Heart left ventricle (tissue), 16 donors: ENCODE results near the gene COL23A1. TPM values are rescaled to one million over a fixed set of nuclear protein-coding genes. Genes with fewer than 3 reads are reported as not detected.

Experiments used
- ATAC-seq, 4 donors: fragments of 200-7000 bp; cut with Tn5 transposase; one replicate each; pipeline ENCODE4 v1.9.1; 2020 to 2022; ENCODE audit warnings: moderate library complexity in 4 of 4, mild to moderate bottlenecking in 3 of 4, moderate number of reproducible peaks in 1 of 4
- DNase-seq, 5 donors: peaks; one replicate each; pipeline ENCODE4 v3.0.0-alpha.2; 2020
- H3K27ac ChIP-seq, 12 donors: fragments of 200-600 bp; sonication (generic) in 4 of 12; one replicate each; pipeline versions ENCODE4 v1.5.0 to v1.8.0; 2016 to 2022; ENCODE audit warnings: mild to moderate bottlenecking in 2 of 12
- H3K27me3 ChIP-seq, 9 donors: fragments of 200-600 bp; sonication (generic) in 2 of 9; one replicate each; pipeline versions ENCODE4 v1.5.1 to v1.8.0; 2016 to 2022; ENCODE audit warnings: mild to moderate bottlenecking in 3 of 9
- H3K36me3 ChIP-seq, 9 donors: fragments of 200-600 bp; sonication (generic) in 2 of 9; one replicate each; pipeline versions ENCODE4 v1.5.0 to v1.8.0; 2018 to 2022; ENCODE audit warnings: mild to moderate bottlenecking in 2 of 9
- H3K4me1 ChIP-seq, 12 donors: fragments of 200-600 bp; sonication (generic) in 4 of 12; one replicate each; pipeline versions ENCODE4 v1.5.0 to v1.8.0; 2016 to 2022; ENCODE audit warnings: mild to moderate bottlenecking in 3 of 12
- H3K4me3 ChIP-seq, 12 donors: fragments of 200-600 bp; sonication (generic) in 4 of 12; one replicate each; pipeline versions ENCODE4 v1.5.0 to v1.8.0; 2017 to 2022; ENCODE audit warnings: mild to moderate bottlenecking in 9 of 12, moderate library complexity in 4 of 12
- H3K9me3 ChIP-seq, 12 donors: fragments of 200-600 bp; sonication (generic) in 4 of 12; one replicate each; pipeline versions ENCODE4 v1.5.0 to v1.8.0; 2016 to 2022; ENCODE audit warnings: mild to moderate bottlenecking in 1 of 12
- POLR2A ChIP-seq, 2 donors: fragments of 450-650 bp; IDR thresholded peaks; one replicate each; pipeline ENCODE4 v1.6.1; 2017; ENCODE audit warnings: antibody characterized with exemption in 2 of 2, mild to moderate bottlenecking in 2 of 2, moderate library complexity in 2 of 2
- whole genome bisulfite sequencing, 4 donors: extraction: QIAGEN DNeasy Blood & Tissue Kit in 2 of 4; methylation state at CpG; one replicate each; pipeline versions ENCODE4 v1.1.5 to v1.1.7; 2013 to 2018; 5-methylcytosine and 5-hydroxymethylcytosine counted together
- intact Hi-C, 10 donors: fragments of 100-400 bp; cut with DNase I; formaldehyde crosslinking; loops; one replicate each; pipeline versions ENCODE4 v1.11.1 to v1.14.2; 2022
- polyA plus RNA-seq, 2 donors: library from polyadenylated mRNA; stranded (reverse); fragments of 200-250 nt; gene quantifications; one replicate each; pipeline ENCODE4 v1.2.3, GENCODE V29; 2013
- total RNA-seq, 9 donors: library from RNA; depleted of rRNA in 2 of 9; stranded (reverse); fragments of >200 nt in 2 of 9; fragmentation: NEBNext Ultra II Directional in 3 of 9; extraction: Animal tissue kit (Norgen Biotek cat#: 25700) in 3 of 9; gene quantifications; one replicate each; pipeline versions ENCODE4 v1.1.0 to v1.2.4, GENCODE V29; 2016 to 2023
- TF ChIP-seq, protein P1 (sequence below), 12 donors: fragments of 200-600 bp; sonication (generic) in 4 of 12; IDR thresholded peaks; one replicate each; pipeline versions ENCODE4 v1.5.0 to v1.8.0; 2018 to 2022; ENCODE audit warnings: antibody characterized with exemption in 12 of 12, mild to moderate bottlenecking in 5 of 12
- donor health status: ischemic (EF 13 %, LVEDD 7.1; RV severe dilation, severe dysfunction).
- donor health status: healthy with polysubstance abuse.
- donor health status: DM: no; HTN: yes; CAD: no.
- donor health status: DM: no; HTN: no; CAD: no.
- donor health status: ischemic (EF 25% LVEDD 6.9; RV normal size, moderate dysfunction).
- donor health status: ischemic (EF 25% LVEDD 5.7; RV mildly dilated, moderate dysfunction).
- donor health status: healthy.
- donor health status: DM: yes; HTN: yes; CAD: no.
- donor health status: ischemic (EF 35%, LVEDD 5.7; RV mildly dilated, moderate dysfunction).
- donor health status: nonischemic (EF 11% LVEDD 7.7; RV severe dilation, severe dysfunction).
- donor health status: DM: yes; HTN: yes; CAD: no.
- donor health status: PGD.
- donor health status: ischemic (EF 29% LVEDD 5.4; RV normal size, mild dysfunction).
- donor health status: nonischemic (EF 23%, LVEDD 6.1; RV moderate dilation, normal function).

Gene COL23A1
- total and polyA plus RNA-seq, 11 donors, result 6.0 to 33.0 (median 18.8) TPM

DNA sequence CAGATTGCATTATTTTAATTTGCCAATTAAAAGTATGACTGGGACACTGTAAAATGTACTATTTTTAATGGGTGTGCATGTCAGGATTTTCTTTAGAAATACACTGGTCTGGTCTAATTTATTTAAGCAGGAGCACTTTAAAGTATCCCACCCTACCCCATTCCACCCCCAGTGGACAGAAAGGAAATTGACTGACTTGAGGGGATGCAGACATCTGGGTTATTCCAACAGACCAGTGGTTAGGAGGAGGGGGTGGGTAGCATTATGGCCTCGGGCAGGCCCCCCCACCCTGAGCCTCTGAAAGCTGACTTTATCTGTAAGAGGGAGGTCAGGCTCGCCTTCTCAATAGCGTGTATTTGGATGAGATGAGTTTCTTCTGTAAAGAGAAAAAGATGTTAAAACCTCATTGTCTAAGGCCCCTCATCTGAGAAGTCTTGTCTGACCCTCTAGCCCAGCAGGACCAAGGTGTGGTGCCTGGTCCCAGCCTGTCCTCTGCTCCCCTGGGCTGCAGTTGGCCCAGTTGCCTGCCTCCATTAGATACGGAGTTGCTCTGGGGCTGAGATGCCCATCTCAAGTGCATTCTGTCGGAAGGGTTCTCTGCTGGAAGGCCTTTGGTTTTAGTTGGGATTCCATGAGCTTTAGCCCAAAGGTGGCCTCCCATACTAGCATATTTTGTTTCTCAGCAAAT lies 381.5 kb downstream of the COL23A1 start:
- WGBS, 4 donors, result 71 to 77% (median 74%) methylated on average over 4 to 5 of the region's 5 CpGs
- Histone ChIP-seq H3K4me1 (peaks cover 11 to 42% (median 24%) of the 10 kb centered on the region in 12 donors), H3K27ac (no peak overlapping the region), H3K4me3 (no peak overlapping the region), H3K27me3 (no peaks in the 10 kb centered on the region), H3K9me3 (no peaks in the 10 kb centered on the region), H3K36me3 (peaks cover 7 to 82% (median 76%) of the 10 kb centered on the region in 9 donors)
- TF ChIP-seq, protein P1, sequence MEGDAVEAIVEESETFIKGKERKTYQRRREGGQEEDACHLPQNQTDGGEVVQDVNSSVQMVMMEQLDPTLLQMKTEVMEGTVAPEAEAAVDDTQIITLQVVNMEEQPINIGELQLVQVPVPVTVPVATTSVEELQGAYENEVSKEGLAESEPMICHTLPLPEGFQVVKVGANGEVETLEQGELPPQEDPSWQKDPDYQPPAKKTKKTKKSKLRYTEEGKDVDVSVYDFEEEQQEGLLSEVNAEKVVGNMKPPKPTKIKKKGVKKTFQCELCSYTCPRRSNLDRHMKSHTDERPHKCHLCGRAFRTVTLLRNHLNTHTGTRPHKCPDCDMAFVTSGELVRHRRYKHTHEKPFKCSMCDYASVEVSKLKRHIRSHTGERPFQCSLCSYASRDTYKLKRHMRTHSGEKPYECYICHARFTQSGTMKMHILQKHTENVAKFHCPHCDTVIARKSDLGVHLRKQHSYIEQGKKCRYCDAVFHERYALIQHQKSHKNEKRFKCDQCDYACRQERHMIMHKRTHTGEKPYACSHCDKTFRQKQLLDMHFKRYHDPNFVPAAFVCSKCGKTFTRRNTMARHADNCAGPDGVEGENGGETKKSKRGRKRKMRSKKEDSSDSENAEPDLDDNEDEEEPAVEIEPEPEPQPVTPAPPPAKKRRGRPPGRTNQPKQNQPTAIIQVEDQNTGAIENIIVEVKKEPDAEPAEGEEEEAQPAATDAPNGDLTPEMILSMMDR (IDR thresholded peaks at IDR 0.05), result no peak
- TF ChIP-seq POLR2A (IDR thresholded peaks at IDR 0.05), result no peak
- DNase-seq, result peak in 1 of 5 donors; percentile 8
- intact Hi-C loops, result no loop called here
- ATAC-seq, result no peak

DNA sequence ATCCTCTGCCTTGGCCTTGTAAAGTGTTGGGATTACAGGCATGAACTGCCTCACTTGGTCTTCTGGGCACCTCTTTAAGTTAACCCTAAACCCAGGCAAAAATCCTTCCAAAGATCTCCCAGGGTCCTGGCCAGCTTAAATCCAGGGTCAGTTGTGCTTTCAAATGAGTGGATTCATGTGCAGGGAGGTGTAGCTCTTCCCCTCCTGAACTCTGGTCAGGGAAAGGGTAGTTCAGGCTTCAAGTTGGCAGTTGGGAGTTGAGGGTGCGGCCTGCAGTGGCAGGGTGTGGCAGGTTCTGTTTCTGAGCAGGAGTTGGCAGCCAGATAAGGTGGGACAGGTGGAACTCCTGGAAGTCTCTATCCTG lies 382.3 kb downstream of the COL23A1 start:
- H3K4me1 ChIP-seq, result peaks cover 11 to 41% (median 24%) of the 10 kb centered on the region in 12 donors
- H3K4me3 ChIP-seq, result no peak overlapping the region
- 69 to 95% (median 92%) methylated on average over 1 of the region's 1 CpG for WGBS, 4 donors
- TF ChIP-seq, protein P1 (IDR thresholded peaks at IDR 0.05), result no peak
- no peak for TF ChIP-seq POLR2A (IDR thresholded peaks at IDR 0.05)
- no peak for ATAC-seq
- no peaks in the 10 kb centered on the region for H3K27me3 ChIP-seq
- intact Hi-C loops, result no loop called here
- no peak for DNase-seq
- H3K36me3 ChIP-seq, result peaks cover 7 to 75% (median 68%) of the 10 kb centered on the region in 9 donors
- H3K9me3 ChIP-seq, result no peaks in the 10 kb centered on the region
- no peak overlapping the region for H3K27ac ChIP-seq

DNA sequence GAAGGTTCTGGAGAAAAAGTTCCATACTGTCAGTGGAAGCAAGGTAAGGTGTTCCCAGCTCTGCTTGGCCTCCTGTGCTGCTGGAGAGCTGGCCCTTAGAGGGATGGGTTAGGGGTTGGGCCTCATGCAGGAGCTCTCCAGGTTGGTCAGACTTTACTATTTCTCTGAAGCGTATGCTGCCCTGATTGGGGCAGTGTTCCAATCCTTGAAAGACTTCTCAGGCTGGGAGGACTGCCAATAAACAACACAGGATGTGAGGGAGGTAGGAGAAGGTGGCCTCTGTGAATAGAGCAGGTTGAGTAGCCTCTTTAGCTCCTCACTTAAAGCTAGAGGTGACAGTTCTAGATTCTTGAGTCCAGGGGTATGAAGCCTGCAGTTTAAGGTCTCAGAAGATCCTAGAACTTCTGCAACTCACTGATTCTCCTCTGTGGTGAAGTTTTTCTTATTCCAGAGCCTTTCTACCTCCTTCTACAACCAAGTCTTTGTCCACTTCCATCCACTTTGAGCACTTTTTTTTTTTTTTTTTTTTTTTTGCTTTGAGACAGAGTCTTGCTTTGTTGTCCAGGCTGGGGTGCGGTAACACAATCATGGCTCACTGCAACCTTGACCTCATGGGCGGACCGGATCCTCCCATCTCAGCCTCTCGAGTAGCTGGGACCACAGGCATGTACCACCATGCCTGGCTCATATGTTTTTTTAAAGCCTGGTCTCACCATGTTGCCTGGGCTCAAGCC lies 382.8 kb downstream of the COL23A1 start:
- no peaks in the 10 kb centered on the region for H3K9me3 ChIP-seq
- no peak for DNase-seq
- WGBS, 4 donors, result 64 to 74% (median 68%) methylated on average over 5 of the region's 5 CpGs
- H3K36me3 ChIP-seq, result peaks cover 7 to 69% (median 62%) of the 10 kb centered on the region in 9 donors
- TF ChIP-seq POLR2A (IDR thresholded peaks at IDR 0.05), result no peak
- TF ChIP-seq, protein P1 (IDR thresholded peaks at IDR 0.05), result no peak
- peak overlapping the region in 4 of 12 donors; percentile 0 to 50 (median 31) for H3K27ac ChIP-seq
- intact Hi-C loops, result no loop called here
- H3K4me3 ChIP-seq, result peak overlapping the region in 1 of 12 donors; percentile 83
- H3K4me1 ChIP-seq, result peaks cover 11 to 36% (median 24%) of the 10 kb centered on the region in 12 donors
- H3K27me3 ChIP-seq, result no peaks in the 10 kb centered on the region
- peak in 1 of 4 donors; percentile 0 for ATAC-seq
